NCI-H2107 treated with DMSO at 0.1 percent for 48 hours (cell line): Measurements from ENCODE around the gene CD160.
"Not testable (repeated sequence)": the region's sequence is repeated elsewhere in the genome, so short reads cannot be mapped to it uniquely, and the experiment has no call there.

Experiments used
- DNase-seq: peaks from one replicate; lab custom pipeline; 2025; ENCODE audit not compliant: unreplicated experiment; lab: John Stamatoyannopoulos, UW

Gene CD160

GRCh38 chr1:145757420-145757819, 38.1 kb downstream of the CD160 start:
- no peak for DNase-seq

- DNase-seq: no peak
Observed at GRCh38 chr1:145758116-145758515, 38.8 kb downstream of the CD160 start.

- DNase-seq: no peak
Observed at GRCh38 chr1:145758575-145758974, 39.3 kb downstream of the CD160 start.

GRCh38 chr1:145759721-145760120, 40.4 kb downstream of the CD160 start:
- no peak for DNase-seq

- not testable (repeated sequence) for DNase-seq
Observed at GRCh38 chr1:145760395-145760949, 41.2 kb downstream of the CD160 start.

GRCh38 chr1:145761498-145761897, 42.2 kb downstream of the CD160 start:
- DNase-seq: not testable (repeated sequence)

GRCh38 chr1:145762001-145762400, 42.7 kb downstream of the CD160 start:
- not testable (repeated sequence) for DNase-seq

GRCh38 chr1:145764231-145764940, 45.1 kb downstream of the CD160 start:
- not testable (repeated sequence) for DNase-seq

- not testable (repeated sequence) for DNase-seq
Observed at GRCh38 chr1:145765127-145765526, 45.8 kb downstream of the CD160 start.

GRCh38 chr1:145765585-145766360, 46.5 kb downstream of the CD160 start:
- not testable (repeated sequence) for DNase-seq

- DNase-seq: not testable (repeated sequence)
Observed at GRCh38 chr1:145766926-145767325, 47.6 kb downstream of the CD160 start.

- DNase-seq: not testable (repeated sequence)
Observed at GRCh38 chr1:145768004-145768403, 48.7 kb downstream of the CD160 start.

- no peak for DNase-seq
Observed at GRCh38 chr1:145771056-145771455, 51.8 kb downstream of the CD160 start.

- DNase-seq: no peak
Observed at GRCh38 chr1:145773423-145773822, 54.1 kb downstream of the CD160 start.

- no peak for DNase-seq
Observed at GRCh38 chr1:145777357-145778145, 58.3 kb downstream of the CD160 start.

- DNase-seq: no peak
Observed at GRCh38 chr1:145778146-145778540, 58.8 kb downstream of the CD160 start.

- no peak for DNase-seq
Observed at GRCh38 chr1:145782272-145783099, 63.2 kb downstream of the CD160 start.

- DNase-seq: no peak
Observed at GRCh38 chr1:145784409-145784808, 65.1 kb downstream of the CD160 start.

- no peak for DNase-seq
Observed at GRCh38 chr1:145785547-145785946, 66.2 kb downstream of the CD160 start.

- DNase-seq: no peak
Observed at GRCh38 chr1:145786271-145786670, 67.0 kb downstream of the CD160 start.
